LNCaP clone FGC (cell line): ENCODE results near the gene RAPGEFL1.
A peak's percentile ranks its signal among the peaks of the same experiment; 100 is the strongest.

ENCODE experiments used
- DNase-seq: peaks from one replicate; pipeline ENCODE4 v3.0.0-alpha.2; 2011; ENCODE audit warnings: low read depth
- H3K4me3 ChIP-seq: 2 replicates; pipeline ENCODE4 v1.5.1; 2011; ENCODE audit warnings: mild to moderate bottlenecking, low read depth, low read length, control low read depth
- CTCF ChIP-seq: IDR thresholded peaks from 2 replicates; pipeline ENCODE4 v1.5.1; 2012; ENCODE audit warnings: mild to moderate bottlenecking; ENCODE audit not compliant: control insufficient read depth, insufficient read depth; ENCODE audit errors: extremely low read depth

RAPGEFL1 gene

GRCh38 chr17:40174514-40174913 lies 2.8 kb upstream of the RAPGEFL1 start:
- TF ChIP-seq CTCF: no peak

GRCh38 chr17:40175928-40176753 lies 1.1 kb upstream of the RAPGEFL1 start:
- peak; percentile 41 for DNase-seq
- no peak for TF ChIP-seq CTCF
- no peak overlapping the region for H3K4me3 ChIP-seq

More at GRCh38 chr17:40174514-40174913, 2.8 kb upstream of the RAPGEFL1 start:
- no peak for DNase-seq
- no peak overlapping the region for H3K4me3 ChIP-seq

DNA sequence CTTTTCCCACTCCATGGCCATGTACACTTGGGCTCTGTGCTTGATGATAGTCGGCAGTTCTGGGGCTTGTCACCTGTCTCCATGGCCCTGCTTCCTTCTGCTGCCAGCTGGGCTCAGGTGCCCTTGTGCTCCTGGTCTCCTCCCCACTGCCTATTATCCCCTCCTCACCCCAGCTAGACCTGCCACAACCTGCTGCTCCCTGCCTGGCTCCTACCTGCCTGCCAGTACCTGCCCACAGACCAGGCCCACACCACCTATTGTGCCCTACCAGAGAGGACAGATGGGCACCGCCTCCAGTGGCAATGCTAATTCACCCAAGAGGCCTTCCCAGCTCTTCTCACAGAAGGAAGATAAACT lies 538 bp upstream of the RAPGEFL1 start:
- peak overlapping the region; percentile 38 for H3K4me3 ChIP-seq

GRCh38 chr17:40178021-40178601 lies 841 bp downstream of the RAPGEFL1 start:
- H3K4me3 ChIP-seq: peak overlapping the region; percentile 55; the same call in 1 of the 2 replicates
- no peak for DNase-seq
- TF ChIP-seq CTCF: no peak

More for the DNA sequence above, 538 bp upstream of the RAPGEFL1 start:
- peak; percentile 21 for DNase-seq
- TF ChIP-seq CTCF: no peak

- no peak for TF ChIP-seq CTCF
- DNase-seq: no peak
- H3K4me3 ChIP-seq: no peak overlapping the region
Measured at GRCh38 chr17:40178660-40179059, 1.4 kb downstream of the RAPGEFL1 start.

DNA sequence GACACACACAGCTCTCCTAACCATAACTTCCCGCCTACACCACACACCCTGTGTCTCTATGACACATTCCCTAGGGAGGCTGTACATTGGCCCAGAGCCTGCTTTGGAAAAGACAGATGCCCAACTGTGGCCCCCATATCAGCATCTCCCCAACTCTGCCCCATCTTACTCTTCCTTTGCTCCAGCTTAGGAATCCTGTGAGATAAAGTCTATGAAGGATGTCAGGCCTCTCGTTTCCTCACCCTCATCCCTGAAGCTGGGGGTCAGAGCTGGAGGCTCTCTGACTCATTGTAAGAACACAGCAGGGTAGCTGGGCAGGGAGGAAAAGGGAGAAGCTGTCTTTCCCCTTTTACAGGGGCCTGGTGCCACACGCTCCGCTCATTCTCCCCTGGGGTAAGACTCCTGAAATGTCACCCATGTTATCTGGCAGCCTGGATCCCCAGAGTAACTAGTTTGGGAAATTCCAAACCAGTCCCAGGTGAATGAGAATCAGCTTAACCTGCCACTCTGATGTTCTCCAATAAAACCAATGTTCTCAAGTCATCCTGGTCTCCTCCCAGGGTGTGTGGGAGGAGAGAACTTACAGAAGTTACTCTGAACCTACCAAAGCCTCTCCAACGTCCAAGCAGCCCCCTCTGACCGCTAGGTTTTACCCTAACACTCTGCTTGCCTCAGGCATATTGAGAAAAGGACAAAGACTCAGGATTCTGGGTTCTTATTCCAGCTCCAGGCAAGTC lies 2.8 kb downstream of the RAPGEFL1 start:
- H3K4me3 ChIP-seq: no peak overlapping the region
- no peak for DNase-seq
- no peak for TF ChIP-seq CTCF
